Glomerular endothelial cell (primary cell): ENCODE data around the gene TMEM151A. TPM values are rescaled to one million over a fixed set of nuclear protein-coding genes. Genes with fewer than 3 reads are reported as not detected.

Experiments used
- DNase-seq: peaks from one replicate; pipeline ENCODE4 v3.0.0-alpha.2; 2011; ENCODE audit warnings: low read depth, low spot score; ENCODE audit errors: extremely low read depth
- total RNA-seq: library from RNA; depleted of rRNA; stranded (reverse); fragments of >200 nt; gene quantifications from 2 replicates; pipeline ENCODE4 v1.2.3, GENCODE V29; 2015

Gene TMEM151A
- total RNA-seq, 1 donor from 2014 or later = 0.58 TPM

GRCh38 chr11:66282468-66283455 lies 8.9 kb upstream of the TMEM151A start:
- DNase-seq = peak; percentile 67

- DNase-seq = no peak
Observed at GRCh38 chr11:66283461-66284105, 8.1 kb upstream of the TMEM151A start.

- DNase-seq = no peak
Observed at GRCh38 chr11:66284526-66285078, 7.1 kb upstream of the TMEM151A start.

- no peak for DNase-seq
Observed at GRCh38 chr11:66285250-66285947, 6.3 kb upstream of the TMEM151A start.

GRCh38 chr11:66286699-66287098 lies 5.0 kb upstream of the TMEM151A start:
- no peak for DNase-seq

GRCh38 chr11:66287211-66287888 lies 4.3 kb upstream of the TMEM151A start:
- no peak for DNase-seq

GRCh38 chr11:66287889-66288670 lies 3.6 kb upstream of the TMEM151A start:
- DNase-seq = no peak

GRCh38 chr11:66288671-66289547 lies 2.8 kb upstream of the TMEM151A start, which contains the start of gene YIF1A:
Gene YIF1A (minus strand): TSS chr11:66289143. CDS start chr11:66288985, 158 bp downstream.
- peak; percentile 93 for DNase-seq

- no peak for DNase-seq
Observed at GRCh38 chr11:66289548-66290329, 2.0 kb upstream of the TMEM151A start.

GRCh38 chr11:66290330-66290621 lies 1.4 kb upstream of the TMEM151A start:
- no peak for DNase-seq

GRCh38 chr11:66291303-66291705 lies 390 bp upstream of the TMEM151A start:
- no peak for DNase-seq

GRCh38 chr11:66292543-66293332 lies 1.0 kb downstream of the TMEM151A start:
- no peak for DNase-seq

- no peak for DNase-seq
Observed at GRCh38 chr11:66293352-66293751, 1.7 kb downstream of the TMEM151A start.

- no peak for DNase-seq
Observed at GRCh38 chr11:66293777-66294625, 2.3 kb downstream of the TMEM151A start.

- no peak for DNase-seq
Observed at GRCh38 chr11:66294626-66295620, 3.2 kb downstream of the TMEM151A start.
